Lower leg skin (tissue), 3 donors: ENCODE measurements around the gene HOXA5.

Experiments
- POLR2A ChIP-seq, 2 donors: fragments of 450-650 bp; IDR thresholded peaks; one replicate each; pipeline ENCODE4 v1.6.1; 2016 to 2017; ENCODE audit warnings: antibody characterized with exemption in 2 of 2, mild to moderate bottlenecking in 1 of 2, moderate library complexity in 1 of 2
- TF ChIP-seq, protein P1 (sequence below), 3 donors: fragments of 450-650 bp; IDR thresholded peaks; one replicate each; pipeline ENCODE4 v1.5.1; 2016; ENCODE audit warnings: antibody characterized with exemption in 3 of 3, mild to moderate bottlenecking in 3 of 3, moderate library complexity in 2 of 3

DNA sequence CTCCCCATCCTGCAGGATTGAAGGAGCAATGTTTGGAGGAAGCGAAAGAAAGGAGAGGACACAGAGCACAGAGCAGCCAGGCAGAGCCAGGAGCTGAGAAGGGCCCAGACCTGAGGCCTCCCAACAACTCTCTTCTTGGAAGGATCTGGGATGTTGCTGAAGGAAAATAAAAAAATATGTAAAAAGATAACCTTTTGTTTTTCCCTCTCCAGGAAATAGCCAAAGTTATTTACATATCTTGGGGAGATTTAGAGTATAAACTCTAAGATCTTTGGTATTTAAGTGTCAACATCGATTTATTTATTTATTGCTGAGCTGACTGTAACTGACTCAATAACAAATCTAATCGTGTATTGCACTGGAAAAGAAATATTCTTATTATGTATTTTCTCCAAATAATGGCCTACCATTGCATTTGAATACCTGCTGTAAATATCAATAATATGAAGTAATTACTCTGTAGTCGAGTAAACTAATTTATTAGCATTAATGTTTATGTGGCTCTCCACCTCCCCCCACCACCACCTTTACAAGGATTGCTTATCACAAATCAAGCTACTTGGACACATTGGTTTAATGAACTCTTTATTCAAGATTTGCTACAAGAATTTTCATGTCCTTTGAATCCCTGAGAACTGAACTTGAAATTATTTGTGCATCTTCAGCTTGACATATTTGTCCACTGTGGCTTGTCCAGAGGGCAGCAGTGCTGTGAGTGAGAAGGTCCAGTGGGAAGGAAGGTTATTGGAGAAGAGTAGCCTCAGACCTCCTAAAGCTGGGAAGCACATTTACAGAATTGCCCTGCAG is 43.4 kb upstream of the HOXA5 start:
- TF ChIP-seq POLR2A (IDR thresholded peaks at IDR 0.05), result no peak
- TF ChIP-seq, protein P1, sequence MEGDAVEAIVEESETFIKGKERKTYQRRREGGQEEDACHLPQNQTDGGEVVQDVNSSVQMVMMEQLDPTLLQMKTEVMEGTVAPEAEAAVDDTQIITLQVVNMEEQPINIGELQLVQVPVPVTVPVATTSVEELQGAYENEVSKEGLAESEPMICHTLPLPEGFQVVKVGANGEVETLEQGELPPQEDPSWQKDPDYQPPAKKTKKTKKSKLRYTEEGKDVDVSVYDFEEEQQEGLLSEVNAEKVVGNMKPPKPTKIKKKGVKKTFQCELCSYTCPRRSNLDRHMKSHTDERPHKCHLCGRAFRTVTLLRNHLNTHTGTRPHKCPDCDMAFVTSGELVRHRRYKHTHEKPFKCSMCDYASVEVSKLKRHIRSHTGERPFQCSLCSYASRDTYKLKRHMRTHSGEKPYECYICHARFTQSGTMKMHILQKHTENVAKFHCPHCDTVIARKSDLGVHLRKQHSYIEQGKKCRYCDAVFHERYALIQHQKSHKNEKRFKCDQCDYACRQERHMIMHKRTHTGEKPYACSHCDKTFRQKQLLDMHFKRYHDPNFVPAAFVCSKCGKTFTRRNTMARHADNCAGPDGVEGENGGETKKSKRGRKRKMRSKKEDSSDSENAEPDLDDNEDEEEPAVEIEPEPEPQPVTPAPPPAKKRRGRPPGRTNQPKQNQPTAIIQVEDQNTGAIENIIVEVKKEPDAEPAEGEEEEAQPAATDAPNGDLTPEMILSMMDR (IDR thresholded peaks at IDR 0.05), result no peak
